Stimulated activated CD4-positive, alpha-beta T cell treated with anti-CD3 and anti-CD28 coated beads, Interleukin-4, amount 100 ng/mL, for 1 hour (primary cell): ENCODE measurements around the gene LEO1.

Experiments
- DNase-seq: peaks from one replicate; pipeline ENCODE4 v3.0.0-alpha.2; 2020

LEO1 gene

DNA sequence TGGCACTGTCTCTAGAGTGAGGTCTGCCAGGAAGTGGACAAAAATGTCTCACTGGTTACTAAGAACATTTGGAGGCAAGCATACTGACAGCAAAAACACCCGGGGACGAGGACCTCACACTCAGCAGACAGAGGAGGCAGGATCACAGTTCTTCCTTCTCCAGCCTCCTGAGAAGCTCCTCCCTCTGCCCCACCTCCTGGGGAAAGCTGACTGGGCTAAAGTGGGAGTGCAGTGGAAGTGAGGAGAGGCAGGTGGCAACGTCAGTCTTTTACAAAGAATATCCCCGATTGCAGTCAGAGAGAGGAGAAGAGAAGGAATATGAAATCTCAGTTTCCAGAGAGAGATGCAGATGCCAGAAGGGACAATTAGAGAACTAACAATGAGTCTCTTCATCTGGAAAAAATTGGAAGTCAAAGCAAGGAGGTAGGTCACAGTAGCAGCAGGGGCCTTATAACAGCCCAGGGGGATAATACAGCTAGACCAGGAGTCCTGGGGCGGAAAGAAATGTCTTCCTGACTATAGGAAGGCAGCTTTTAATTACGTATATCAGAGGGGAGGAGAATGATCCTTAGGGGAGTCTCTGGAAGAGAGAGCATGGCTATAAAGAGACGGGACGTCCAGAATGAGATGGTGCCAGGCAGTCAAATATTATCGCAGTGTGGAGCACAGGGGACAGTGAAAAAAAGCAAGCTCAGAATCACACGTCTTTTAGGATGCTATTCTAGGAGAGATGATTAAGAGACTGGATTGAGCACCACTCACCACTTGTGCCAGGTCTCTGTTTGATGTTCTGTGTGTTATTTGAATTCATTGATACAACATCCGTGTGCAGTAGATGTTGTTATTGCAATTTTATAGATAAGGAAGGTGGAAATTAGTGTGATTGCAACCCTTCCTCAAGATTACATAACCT lies 47.2 kb downstream of the LEO1 start:
- no peak for DNase-seq

DNA sequence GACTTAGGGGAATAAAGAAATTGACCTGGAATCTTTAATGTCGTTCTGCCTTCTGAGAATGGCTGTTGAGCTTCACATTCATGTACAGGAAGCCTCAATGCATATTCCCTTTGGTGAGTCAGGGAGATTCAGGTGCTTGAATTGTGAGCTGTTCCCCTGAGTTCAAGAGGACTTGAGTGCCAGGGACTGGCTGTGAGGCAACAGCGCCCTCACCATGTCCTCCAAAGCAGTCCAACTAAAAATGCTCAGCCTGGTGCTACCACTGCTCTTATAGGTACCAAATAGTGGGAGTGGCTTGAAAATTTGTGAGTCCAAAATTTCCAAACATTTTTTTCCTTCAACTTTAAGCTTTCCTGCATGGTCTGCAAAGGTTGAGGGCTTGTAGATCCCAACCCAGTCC lies 54.1 kb downstream of the LEO1 start:
- no peak for DNase-seq

DNA sequence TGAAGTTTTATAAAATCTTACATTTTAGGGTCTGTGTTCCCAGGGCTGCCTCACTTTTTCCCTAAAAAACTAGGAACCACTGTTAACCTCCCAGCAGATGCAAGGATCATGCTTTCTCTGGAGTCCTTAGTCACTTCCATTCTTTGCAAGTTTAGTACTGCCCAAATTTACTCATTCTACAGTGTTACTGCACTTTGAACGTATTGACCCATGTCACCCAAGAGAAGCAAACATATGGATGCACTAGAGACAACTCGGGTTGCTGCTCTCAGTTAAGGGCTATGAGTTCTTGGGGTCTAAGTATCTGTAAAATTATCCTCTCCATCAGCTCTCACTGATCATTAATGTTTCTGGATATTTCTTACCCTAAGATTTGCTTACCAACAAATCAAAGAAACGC lies 59.0 kb downstream of the LEO1 start:
- DNase-seq = no peak

DNA sequence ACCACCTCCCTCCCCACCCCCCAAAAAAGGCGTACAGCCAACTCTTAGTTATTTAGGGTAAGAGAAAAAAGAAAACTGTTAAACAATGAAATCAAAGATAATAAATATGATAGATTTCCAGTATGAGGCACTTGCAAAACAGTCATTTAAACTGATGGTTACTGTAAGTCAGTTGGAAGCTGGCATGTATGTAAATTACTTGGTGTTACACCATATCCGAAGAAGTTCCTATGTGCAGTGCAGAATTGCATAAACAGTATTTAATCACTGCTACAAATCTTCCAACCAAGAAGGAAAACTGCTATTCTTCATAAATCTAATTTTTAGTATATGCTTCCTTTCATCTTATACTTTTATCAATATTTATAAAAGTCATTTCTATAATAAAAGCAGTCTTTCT lies 62.0 kb downstream of the LEO1 start:
- DNase-seq = no peak

DNA sequence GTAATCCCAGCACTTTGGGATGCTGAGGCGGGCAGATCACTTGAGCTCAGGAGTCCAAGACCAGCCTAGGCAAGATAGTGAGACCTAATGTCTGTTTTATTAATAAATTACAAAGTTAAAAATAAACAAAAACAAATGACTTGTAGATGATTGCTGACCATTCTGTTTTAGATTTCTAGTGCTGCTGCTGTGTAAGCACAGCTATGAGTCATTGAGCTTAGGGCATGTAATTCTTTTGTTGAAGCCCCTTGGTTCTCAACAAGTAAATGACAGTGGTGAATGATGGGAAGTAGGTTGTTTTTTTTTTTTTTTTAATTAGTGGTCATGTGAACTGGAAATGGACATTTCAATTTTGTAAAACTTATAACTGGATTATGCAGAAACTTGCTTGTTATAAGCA lies 63.3 kb downstream of the LEO1 start:
- DNase-seq = no peak

DNA sequence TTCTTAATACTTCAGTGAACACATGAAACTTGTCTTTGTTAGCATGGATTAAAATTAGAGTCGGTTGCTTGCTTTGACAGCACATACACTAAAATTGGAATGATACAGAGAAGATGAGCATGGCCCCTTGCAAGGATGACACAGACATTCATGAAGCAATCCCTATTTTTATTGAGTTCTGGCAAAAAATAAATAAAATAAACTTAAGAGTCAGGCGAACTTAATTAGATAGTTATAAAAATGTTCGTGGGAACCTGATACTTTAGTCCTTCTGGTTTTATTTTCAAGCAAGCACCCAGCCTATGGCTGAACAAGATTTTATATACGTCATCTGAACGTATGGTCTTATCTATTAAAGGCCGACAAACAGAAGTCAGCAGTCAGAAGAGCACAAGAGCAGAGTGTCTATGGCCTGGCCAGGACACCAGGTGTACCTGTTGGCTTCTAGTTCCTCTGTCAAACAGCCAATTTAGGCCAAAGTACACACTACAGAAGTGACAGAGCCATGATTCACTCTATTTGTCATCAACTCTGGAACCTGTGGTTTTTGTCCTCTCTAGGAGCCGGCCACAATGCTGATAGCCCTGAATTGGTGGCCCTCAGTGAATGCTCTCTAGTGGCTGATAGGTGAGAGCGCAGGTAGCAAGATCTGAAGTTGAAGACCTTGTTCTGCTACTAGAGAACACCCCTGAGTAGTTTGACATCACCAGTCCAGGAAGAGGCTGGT lies 64.3 kb downstream of the LEO1 start:
- no peak for DNase-seq

DNA sequence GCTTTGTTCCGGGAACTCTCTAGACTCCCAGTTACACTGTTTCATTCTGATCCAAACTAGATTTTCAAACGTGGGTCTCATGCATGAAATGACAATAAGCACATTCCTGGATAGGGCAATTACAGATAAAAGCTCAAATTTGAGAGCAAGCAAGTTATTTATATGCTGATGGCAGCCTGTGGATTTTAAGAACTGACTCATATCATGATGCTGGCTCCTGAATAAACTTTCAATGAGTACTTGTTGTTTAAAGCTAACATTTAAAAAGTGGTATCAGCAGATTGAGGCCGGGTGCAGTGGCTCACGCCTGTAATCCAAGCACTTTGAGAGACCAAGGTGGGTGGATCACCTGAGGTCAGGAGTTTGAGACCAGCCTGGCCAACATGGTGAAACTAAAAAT lies 66.6 kb downstream of the LEO1 start:
- DNase-seq = no peak

DNA sequence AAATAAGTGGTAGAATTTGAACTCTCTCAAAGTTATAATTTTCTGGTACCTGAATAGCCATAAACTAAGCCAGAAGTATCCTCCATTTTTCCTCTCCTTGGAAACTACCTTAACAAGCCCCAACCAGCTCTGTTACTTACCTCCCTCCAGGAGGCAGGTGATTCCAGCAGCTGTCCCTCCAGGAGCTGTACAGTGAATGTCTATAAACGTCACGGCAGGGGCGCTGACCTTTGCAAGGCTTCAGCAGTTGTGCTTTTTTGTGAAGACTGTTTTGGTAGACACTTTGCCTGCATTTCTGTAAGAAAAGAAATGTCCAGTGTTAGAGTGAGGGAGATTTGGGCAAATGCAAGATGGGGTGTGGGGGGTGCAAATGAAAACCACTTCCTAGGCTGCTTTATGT lies 67.2 kb downstream of the LEO1 start:
- no peak for DNase-seq

DNA sequence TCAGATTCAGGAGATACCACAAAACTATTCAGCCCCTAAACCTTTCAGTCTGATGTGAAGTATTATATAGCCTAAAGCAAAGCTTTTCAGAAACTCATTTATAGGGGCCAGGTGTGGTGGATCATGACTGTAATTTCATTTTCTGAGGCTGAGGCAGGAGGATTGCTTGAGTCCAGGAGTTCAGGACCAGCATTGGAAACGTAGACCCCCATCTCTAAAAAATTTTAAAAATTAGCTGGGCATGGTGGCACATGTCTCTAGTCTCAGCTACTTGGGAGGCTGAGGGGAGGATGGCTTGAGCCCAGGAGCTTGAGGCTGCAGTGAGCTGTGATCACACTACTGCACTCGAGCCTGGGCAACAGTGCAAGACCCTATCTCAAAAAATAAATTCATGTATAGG lies 82.1 kb downstream of the LEO1 start:
- DNase-seq = no peak

DNA sequence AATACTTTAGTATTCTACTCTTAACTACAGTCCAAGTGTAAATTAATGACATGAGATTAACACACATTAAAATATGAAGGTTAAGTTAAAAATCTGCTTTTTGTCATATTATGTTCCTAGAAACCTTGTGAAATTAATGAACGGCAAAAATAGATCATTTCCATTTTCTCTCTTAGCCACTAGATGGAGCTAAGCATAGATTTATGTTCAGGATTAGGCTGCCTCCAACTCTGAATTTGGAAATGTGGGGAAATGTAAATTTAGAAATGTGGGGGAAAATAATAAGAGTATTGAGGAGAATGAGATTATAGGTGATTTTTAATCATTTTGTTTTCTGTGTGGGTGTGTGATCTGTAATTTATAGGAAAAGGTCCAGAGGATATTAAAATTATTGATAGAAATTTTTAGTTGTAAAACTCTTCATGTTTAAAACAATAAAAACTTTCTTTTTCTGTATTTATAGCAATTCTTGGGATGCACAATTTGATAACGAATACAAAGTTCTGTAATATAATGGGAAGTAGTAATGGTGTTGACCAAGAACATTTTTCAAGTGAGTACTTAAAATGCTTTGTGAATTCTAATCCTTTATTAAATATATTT lies 82.9 kb downstream of the LEO1 start:
- DNase-seq = no peak
